NB4 (cell line): ENCODE results near the gene PAK6.
A peak's percentile ranks its signal among the peaks of the same experiment; 100 is the strongest.

Experiments used
- DNase-seq: peaks from one replicate; pipeline ENCODE4 v3.0.0; 2010; ENCODE audit warnings: low read depth
- H3K4me3 ChIP-seq: one replicate; pipeline ENCODE4 v1.5.1; 2011; ENCODE audit warnings: mild to moderate bottlenecking, low read depth, low read length, moderate library complexity
- CTCF ChIP-seq: IDR thresholded peaks from one replicate; pipeline ENCODE4 v1.5.1; 2012; ENCODE audit warnings: low read depth, low read length
- MYC ChIP-seq: IDR thresholded peaks from 2 replicates; pipeline ENCODE4 v1.6.1; 2011; ENCODE audit warnings: low read depth, low read length
- POLR2A ChIP-seq: IDR thresholded peaks from 2 replicates; pipeline ENCODE4 v1.6.1; 2011; ENCODE audit warnings: mild to moderate bottlenecking; ENCODE audit not compliant: insufficient read length; ENCODE audit errors: extremely low read depth
- TF ChIP-seq, protein P1 (sequence below): IDR thresholded peaks from 2 replicates; pipeline ENCODE4 v1.6.1; 2011; ENCODE audit warnings: low read depth, low read length

Gene PAK6

GRCh38 chr15:40310993-40311392, 72.1 kb downstream of the PAK6 start:
- no peak overlapping the region for H3K4me3 ChIP-seq
- TF ChIP-seq POLR2A, result no peak
- TF ChIP-seq MYC, result no peak
- TF ChIP-seq, protein P1, sequence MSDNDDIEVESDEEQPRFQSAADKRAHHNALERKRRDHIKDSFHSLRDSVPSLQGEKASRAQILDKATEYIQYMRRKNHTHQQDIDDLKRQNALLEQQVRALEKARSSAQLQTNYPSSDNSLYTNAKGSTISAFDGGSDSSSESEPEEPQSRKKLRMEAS, result no peak
- TF ChIP-seq CTCF, result no peak
- DNase-seq, result no peak

GRCh38 chr15:40312370-40313158, 73.7 kb downstream of the PAK6 start:
- no peak for DNase-seq
- TF ChIP-seq CTCF, result no peak
- TF ChIP-seq MYC, result no peak
- TF ChIP-seq, protein P1, result no peak
- no peak for TF ChIP-seq POLR2A
- no peak overlapping the region for H3K4me3 ChIP-seq

GRCh38 chr15:40313531-40314398, 74.9 kb downstream of the PAK6 start:
- no peak overlapping the region for H3K4me3 ChIP-seq
- TF ChIP-seq CTCF, result no peak
- peak; percentile 33; the same call in 1 of the 2 replicates for TF ChIP-seq MYC
- TF ChIP-seq, protein P1, result peak; percentile 81
- DNase-seq, result peak; percentile 64

DNA sequence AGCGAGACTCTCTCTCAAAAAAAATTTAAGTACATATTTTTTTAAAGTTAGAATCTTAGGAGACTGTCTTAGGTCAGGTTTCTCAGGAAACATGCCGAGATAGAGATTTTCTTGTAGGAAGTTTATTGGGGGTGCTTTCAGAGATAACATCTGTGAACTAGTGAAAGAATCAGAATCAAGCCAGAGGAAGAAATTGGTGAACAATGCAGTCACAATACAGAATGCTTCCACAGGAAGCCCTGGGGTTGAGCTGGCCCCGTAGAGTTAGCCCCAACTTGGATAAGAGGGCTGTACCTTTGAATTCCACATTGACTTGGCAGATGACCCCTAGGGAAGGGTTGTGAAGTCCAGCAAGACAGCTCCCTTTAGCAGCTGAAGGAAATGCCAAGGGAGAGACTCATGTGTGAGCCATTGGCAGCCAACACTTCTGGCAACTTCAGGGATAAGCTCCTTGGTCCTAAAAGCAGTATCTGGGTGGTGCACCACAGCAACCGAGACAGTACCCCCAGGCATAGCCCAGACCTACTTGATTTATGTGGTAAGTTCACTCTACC, 75.9 kb downstream of the PAK6 start:
- DNase-seq, result no peak
- TF ChIP-seq, protein P1, result no peak
- no peak for TF ChIP-seq MYC
- TF ChIP-seq POLR2A, result no peak
- TF ChIP-seq CTCF, result no peak
- H3K4me3 ChIP-seq, result no peak overlapping the region

DNA sequence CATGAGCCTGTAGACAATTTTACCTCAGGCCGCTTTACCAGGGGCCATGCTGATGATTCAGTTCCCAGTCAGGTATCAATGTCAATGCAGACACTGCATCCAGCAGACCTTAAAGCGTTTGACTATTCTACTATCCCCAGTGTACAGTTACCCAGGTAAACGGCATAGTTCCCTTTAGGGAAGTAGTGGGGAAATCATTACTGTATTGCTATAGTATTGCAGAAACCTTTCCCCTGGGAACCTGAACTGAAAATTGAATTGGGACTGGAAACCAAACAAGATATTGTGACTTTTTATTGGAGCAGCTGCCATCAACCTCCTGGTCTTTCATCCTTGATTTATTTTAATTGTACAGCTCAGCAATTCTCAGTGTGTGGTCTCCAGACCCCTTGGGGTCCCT, 78.1 kb downstream of the PAK6 start:
- TF ChIP-seq POLR2A (no peak), MYC (no peak), CTCF (no peak)
- TF ChIP-seq, protein P1, result no peak
- peak; percentile 55 for DNase-seq
- H3K4me3 ChIP-seq, result no peak overlapping the region
